HG02852 (cell line): ENCODE results near the gene ARSA.

ENCODE experiments used
- ATAC-seq: cut with Tn5 transposase; IDR thresholded peaks from one replicate; pipeline ENCODE4 v1.9.1; 2021; ENCODE audit warnings: mild to moderate bottlenecking, moderate library complexity; ENCODE audit not compliant: unreplicated experiment

ARSA gene

DNA sequence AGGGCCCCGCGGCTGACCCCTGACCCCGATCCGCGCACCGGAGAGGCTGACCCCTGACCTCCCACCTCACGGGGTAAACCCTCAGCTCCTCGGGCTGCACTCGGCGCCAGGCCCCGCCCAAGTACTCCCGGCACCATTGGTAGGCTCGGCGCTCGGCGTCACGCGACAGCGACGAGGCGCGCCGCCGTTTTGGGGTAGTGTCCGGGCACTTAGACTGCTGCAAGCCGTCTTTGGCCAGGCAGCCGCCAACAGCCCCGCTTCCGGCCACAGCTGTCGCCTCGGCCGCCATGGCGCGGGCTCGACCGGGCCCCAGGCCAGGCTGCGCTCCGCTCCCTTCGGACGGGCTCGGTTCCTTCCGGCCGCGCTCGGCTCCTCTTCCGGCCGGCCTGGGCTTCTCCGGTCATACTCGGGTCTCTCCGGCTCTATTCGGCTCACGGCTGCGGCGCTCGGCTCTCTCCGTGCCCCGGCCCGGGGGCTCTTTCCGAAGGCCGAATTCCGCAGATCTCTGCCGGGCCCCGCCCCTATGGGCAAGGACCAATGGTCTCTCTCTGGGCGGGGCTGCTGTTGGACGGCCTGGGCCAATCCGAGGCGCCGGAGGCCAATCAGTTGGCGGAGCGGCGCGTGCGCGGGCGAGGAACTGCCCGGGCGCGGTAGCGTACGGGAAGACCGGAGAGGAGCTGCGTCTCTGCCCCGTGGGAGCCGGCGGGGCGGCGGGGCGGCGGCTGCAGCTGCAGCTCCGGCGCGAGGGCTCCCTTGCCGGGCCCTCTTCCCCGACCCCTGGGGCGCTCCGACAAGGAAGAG is 45.3 kb downstream of the ARSA start, which contains the start of gene CHKB:
Gene CHKB (minus strand): TSS at position 357 of the 801 bp plus-strand sequence. CDS start 68 bp downstream, at position 289.
- ATAC-seq, result peak; percentile 85

- ATAC-seq, result peak; percentile 13
These were observed 45.9 kb downstream of the ARSA start for GRCh38 chr22:50581950-50582492.

GRCh38 chr22:50581031-50581949 is 46.7 kb downstream of the ARSA start:
- ATAC-seq, result no peak

GRCh38 chr22:50579752-50580151 is 48.2 kb downstream of the ARSA start:
- no peak for ATAC-seq

DNA sequence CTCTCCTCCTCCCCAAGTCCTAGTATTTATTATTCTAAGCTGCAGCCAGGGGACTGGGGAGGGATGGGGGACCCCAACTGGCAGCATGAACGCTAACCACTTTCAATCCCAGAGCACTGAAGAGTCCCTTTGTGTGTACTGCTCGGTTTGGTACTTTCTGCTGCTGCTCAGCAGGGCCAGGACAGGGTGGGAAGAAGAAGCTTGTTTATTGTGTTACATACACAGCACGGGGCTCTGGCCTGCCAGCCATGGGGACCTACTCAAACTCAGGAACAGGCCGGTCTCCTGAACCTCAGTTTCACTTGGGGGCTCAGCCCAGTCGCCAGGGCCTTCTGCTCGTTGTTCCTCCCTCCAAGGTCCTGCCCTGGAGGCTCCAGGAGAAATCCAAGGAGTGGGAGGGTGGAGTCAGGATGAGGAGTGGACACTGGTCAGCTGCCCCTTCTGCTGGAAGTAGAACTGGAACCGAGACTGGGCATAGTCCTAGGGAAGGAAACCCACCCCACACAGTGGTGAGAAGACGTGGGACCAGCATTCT is 49.1 kb downstream of the ARSA start:
- ATAC-seq, result no peak

DNA sequence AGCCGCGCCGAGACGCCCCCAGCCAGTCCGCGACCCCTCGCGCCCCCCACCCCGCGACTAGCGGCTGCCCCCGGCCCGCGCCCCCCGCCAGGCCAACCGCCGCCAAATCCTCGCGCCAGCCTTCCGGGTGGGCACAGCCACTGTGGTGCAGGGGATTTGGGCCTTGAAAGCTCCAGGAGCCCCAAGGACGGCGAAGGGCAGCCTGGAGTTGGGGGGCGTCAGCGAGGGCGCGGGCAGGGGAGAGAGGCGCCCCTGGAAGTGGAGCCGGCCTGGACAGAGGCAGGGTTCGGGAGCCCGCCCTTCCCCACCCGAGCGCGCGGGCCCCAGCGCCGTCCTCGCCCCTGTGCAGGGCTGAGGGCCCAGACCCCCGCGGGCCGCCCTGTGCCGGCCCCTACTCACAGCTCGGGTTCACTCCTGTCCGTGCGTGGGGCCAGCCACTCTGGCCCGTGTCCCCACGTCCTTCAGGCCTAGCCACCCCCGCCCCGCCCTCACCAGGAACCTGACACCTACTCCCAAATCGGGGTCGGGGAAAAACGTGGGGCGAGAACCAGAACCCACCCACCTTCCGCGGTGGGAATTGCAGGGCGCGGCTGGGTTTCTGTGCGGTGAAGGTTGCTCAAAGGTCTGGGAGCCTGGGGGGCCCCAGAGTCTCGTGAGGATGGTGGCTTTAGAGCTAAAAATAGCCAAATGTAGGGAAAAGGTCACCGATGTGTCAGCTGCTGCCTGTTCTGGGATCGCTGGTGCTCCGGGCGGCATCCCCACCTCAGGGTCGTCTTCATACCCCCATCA is 49.8 kb downstream of the ARSA start, which contains the start of gene CPT1B:
Gene CPT1B (minus strand): TSS at position 441 of the 789 bp plus-strand sequence. CDS start 512 bp downstream, outside the sequence.
- no peak for ATAC-seq

DNA sequence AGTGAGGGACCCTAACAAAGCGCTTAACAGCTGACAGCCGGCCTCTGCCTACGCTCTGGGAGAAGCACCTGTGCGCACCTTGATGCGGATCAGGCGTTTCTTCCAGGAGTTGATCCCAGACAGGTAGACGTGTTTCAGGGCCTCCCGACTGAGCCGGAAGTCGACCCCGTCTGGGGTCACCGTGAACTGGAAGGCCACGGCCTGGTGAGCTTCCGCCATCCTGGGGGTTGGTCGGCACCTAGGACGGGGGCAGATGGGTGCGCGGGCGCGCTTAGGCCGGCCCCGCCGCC is 50.3 kb downstream of the ARSA start:
- ATAC-seq, result no peak

- ATAC-seq, result no peak
These were observed 50.9 kb downstream of the ARSA start for GRCh38 chr22:50576806-50577696.

GRCh38 chr22:50576070-50576469 is 51.9 kb downstream of the ARSA start:
- no peak for ATAC-seq

- ATAC-seq, result no peak
These were observed 52.5 kb downstream of the ARSA start for GRCh38 chr22:50575426-50575941.
